ENCODE measurements around the gene TRIM38.

Gene TRIM38

GRCh38 chr6:26031595-26032339 is 69.2 kb downstream of the TRIM38 start (continued):
- no peak; the same call in 1 of the 2 replicates for TF ChIP-seq MZF1 (tag by site-specific recombination; IDR thresholded peaks at IDR 0.05; ENCODE audit: borderline replicate concordance)
- peak; percentile 53 for TF ChIP-seq KLF9 (tag by site-specific recombination; IDR thresholded peaks at IDR 0.05; ENCODE audit: low read depth)
- TF ChIP-seq, protein P1, sequence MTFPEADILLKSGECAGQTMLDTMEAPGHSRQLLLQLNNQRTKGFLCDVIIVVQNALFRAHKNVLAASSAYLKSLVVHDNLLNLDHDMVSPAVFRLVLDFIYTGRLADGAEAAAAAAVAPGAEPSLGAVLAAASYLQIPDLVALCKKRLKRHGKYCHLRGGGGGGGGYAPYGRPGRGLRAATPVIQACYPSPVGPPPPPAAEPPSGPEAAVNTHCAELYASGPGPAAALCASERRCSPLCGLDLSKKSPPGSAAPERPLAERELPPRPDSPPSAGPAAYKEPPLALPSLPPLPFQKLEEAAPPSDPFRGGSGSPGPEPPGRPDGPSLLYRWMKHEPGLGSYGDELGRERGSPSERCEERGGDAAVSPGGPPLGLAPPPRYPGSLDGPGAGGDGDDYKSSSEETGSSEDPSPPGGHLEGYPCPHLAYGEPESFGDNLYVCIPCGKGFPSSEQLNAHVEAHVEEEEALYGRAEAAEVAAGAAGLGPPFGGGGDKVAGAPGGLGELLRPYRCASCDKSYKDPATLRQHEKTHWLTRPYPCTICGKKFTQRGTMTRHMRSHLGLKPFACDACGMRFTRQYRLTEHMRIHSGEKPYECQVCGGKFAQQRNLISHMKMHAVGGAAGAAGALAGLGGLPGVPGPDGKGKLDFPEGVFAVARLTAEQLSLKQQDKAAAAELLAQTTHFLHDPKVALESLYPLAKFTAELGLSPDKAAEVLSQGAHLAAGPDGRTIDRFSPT (tag by site-specific recombination; IDR thresholded peaks at IDR 0.05): no peak
- peak; percentile 96 for TF ChIP-seq ZNF2 (tag by site-specific recombination; IDR thresholded peaks at IDR 0.05)
- no peak for TF ChIP-seq ZNF549 (tag by site-specific recombination; IDR thresholded peaks at IDR 0.05)
- peak; percentile 73; the same call in 1 of the 2 replicates for TF ChIP-seq ZSCAN30 (tag by site-specific recombination; IDR thresholded peaks at IDR 0.05)
- TF ChIP-seq KLF16 (tag by site-specific recombination; IDR thresholded peaks at IDR 0.05): no peak
- peak; percentile 70 for TF ChIP-seq ZNF335 (tag by site-specific recombination; conservative IDR thresholded peaks at IDR 0.05)
- TF ChIP-seq ZNF837 (tag by site-specific recombination; IDR thresholded peaks at IDR 0.05): peak; percentile 92
- TF ChIP-seq ZBTB7A (tag by site-specific recombination; IDR thresholded peaks at IDR 0.05; ENCODE audit: low read depth): peak; percentile 16; the same call in 1 of the 2 replicates
- no peak for TF ChIP-seq ZNF223 (tag by site-specific recombination; IDR thresholded peaks at IDR 0.05)
- TF ChIP-seq ZNF488 (tag by site-specific recombination; IDR thresholded peaks at IDR 0.05): no peak
- no peak for TF ChIP-seq MEIS1 (CRISPR knock-in tag; IDR thresholded peaks at IDR 0.05; ENCODE audit: borderline replicate concordance)
- no peak for TF ChIP-seq ZNF776 (tag by site-specific recombination; IDR thresholded peaks at IDR 0.05; ENCODE audit: borderline replicate concordance)
- no peak for TF ChIP-seq ZBTB49 (tag by site-specific recombination; IDR thresholded peaks at IDR 0.05; ENCODE audit: low read depth)
- TF ChIP-seq ZNF10 (tag by site-specific recombination; IDR thresholded peaks at IDR 0.05): no peak
- peak; percentile 92 for TF ChIP-seq ZNF621 (tag by site-specific recombination; IDR thresholded peaks at IDR 0.05)
- TF ChIP-seq, protein P2, sequence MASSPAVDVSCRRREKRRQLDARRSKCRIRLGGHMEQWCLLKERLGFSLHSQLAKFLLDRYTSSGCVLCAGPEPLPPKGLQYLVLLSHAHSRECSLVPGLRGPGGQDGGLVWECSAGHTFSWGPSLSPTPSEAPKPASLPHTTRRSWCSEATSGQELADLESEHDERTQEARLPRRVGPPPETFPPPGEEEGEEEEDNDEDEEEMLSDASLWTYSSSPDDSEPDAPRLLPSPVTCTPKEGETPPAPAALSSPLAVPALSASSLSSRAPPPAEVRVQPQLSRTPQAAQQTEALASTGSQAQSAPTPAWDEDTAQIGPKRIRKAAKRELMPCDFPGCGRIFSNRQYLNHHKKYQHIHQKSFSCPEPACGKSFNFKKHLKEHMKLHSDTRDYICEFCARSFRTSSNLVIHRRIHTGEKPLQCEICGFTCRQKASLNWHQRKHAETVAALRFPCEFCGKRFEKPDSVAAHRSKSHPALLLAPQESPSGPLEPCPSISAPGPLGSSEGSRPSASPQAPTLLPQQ (tag by site-specific recombination; IDR thresholded peaks at IDR 0.05): peak; percentile 68; the same call in 1 of the 2 replicates
- TF ChIP-seq, protein P3, sequence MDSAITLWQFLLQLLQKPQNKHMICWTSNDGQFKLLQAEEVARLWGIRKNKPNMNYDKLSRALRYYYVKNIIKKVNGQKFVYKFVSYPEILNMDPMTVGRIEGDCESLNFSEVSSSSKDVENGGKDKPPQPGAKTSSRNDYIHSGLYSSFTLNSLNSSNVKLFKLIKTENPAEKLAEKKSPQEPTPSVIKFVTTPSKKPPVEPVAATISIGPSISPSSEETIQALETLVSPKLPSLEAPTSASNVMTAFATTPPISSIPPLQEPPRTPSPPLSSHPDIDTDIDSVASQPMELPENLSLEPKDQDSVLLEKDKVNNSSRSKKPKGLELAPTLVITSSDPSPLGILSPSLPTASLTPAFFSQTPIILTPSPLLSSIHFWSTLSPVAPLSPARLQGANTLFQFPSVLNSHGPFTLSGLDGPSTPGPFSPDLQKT (IDR thresholded peaks at IDR 0.05; ENCODE audit: borderline replicate concordance, low read depth, low read length): 0 out of 2 replicates have a peak, but pooled peaks have one; percentile 29
- TF ChIP-seq ZBTB21 (tag by site-specific recombination; IDR thresholded peaks at IDR 0.05): peak; percentile 89
- peak; percentile 46; the same call in 1 of the 2 replicates for TF ChIP-seq ZNF24 (tag by site-specific recombination; IDR thresholded peaks at IDR 0.05)
- TF ChIP-seq ZXDB (tag by site-specific recombination; IDR thresholded peaks at IDR 0.05): peak; percentile 59
- TF ChIP-seq ZFP41 (tag by site-specific recombination; IDR thresholded peaks at IDR 0.05; ENCODE audit: borderline replicate concordance): no peak
- no peak for TF ChIP-seq HOXA7 (CRISPR knock-in tag; IDR thresholded peaks at IDR 0.05; ENCODE audit: borderline replicate concordance)
- TF ChIP-seq ZNF48 (tag by site-specific recombination; IDR thresholded peaks at IDR 0.05): no peak
- TF ChIP-seq, protein P4, sequence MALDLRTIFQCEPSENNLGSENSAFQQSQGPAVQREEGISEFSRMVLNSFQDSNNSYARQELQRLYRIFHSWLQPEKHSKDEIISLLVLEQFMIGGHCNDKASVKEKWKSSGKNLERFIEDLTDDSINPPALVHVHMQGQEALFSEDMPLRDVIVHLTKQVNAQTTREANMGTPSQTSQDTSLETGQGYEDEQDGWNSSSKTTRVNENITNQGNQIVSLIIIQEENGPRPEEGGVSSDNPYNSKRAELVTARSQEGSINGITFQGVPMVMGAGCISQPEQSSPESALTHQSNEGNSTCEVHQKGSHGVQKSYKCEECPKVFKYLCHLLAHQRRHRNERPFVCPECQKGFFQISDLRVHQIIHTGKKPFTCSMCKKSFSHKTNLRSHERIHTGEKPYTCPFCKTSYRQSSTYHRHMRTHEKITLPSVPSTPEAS (tag by site-specific recombination; IDR thresholded peaks at IDR 0.05): peak; percentile 19; the same call in 1 of the 2 replicates
- no peak for TF ChIP-seq PRDM6 (tag by site-specific recombination; IDR thresholded peaks at IDR 0.05)
- no peak for TF ChIP-seq ZBTB1 (tag by site-specific recombination; IDR thresholded peaks at IDR 0.05)
- TF ChIP-seq ZNF394 (tag by site-specific recombination; IDR thresholded peaks at IDR 0.05; ENCODE audit: borderline replicate concordance): peak; percentile 83
